Suprapubic skin (tissue), 3 donors: ENCODE results near the gene PRADC1.

Experiments
- CTCF ChIP-seq, 2 donors: fragments of 200-600 bp in 1 of 2; fragments of 450-650 bp in 1 of 2; sonication (generic) in 1 of 2; IDR thresholded peaks; one replicate each; pipeline ENCODE4 v1.5.1; 2016 to 2019; ENCODE audit warnings: antibody characterized with exemption in 2 of 2, mild to moderate bottlenecking in 1 of 2, moderate library complexity in 1 of 2
- POLR2A ChIP-seq, 2 donors: fragments of 450-650 bp; IDR thresholded peaks; one replicate each; pipeline ENCODE4 v1.6.1; 2017; ENCODE audit warnings: antibody characterized with exemption in 2 of 2, mild to moderate bottlenecking in 2 of 2, moderate library complexity in 2 of 2

- no peak for TF ChIP-seq POLR2A (IDR thresholded peaks at IDR 0.05)
- no peak for TF ChIP-seq CTCF (IDR thresholded peaks at IDR 0.05)
Observed at GRCh38 chr2:73258913-73259215, 25.8 kb upstream of the PRADC1 start.
